CD14-positive monocyte (primary cell): Measurements from ENCODE around the gene NECAB2. TPM values are rescaled to one million over a fixed set of nuclear protein-coding genes. Genes with fewer than 3 reads are reported as not detected.
A peak's percentile ranks its signal among the peaks of the same experiment; 100 is the strongest.

Experiments used
- DNase-seq, 3 donors: peaks; one replicate each; pipeline ENCODE4 v3.0.0-alpha.2; 2011 to 2022
- H2AFZ ChIP-seq: 2 replicates; pipeline ENCODE4 v1.6.0; 2012; ENCODE audit warnings: mild to moderate bottlenecking, low read depth, low read length, inconsistent platforms; ENCODE audit not compliant: insufficient read depth, poor library complexity, severe bottlenecking
- H3K27ac ChIP-seq, 2 donors: 1 replicate in 1 of 2; 2 replicates in 1 of 2; pipeline ENCODE4 v1.5.1; 2012 to 2013; ENCODE audit warnings: low read length in 2 of 2, control low read depth in 1 of 2, inconsistent platforms in 1 of 2, low read depth in 1 of 2, mild to moderate bottlenecking in 1 of 2
- H3K27me3 ChIP-seq, 2 donors: one replicate each; pipeline versions ENCODE4 v1.6.0 to v1.6.1; 2011 to 2013; ENCODE audit warnings: low read length in 2 of 2; ENCODE audit not compliant: control insufficient read depth in 2 of 2, insufficient read depth in 2 of 2
- H3K36me3 ChIP-seq, 2 donors: replicated peaks in 1 of 2; 1 replicate in 1 of 2; 2 replicates in 1 of 2; pipeline versions ENCODE4 v1.5.1 to v1.6.1; 2012 to 2013; ENCODE audit warnings: low read length in 2 of 2, control low read depth in 1 of 2, inconsistent platforms in 1 of 2, mild to moderate bottlenecking in 1 of 2; ENCODE audit not compliant: insufficient read depth in 2 of 2, control insufficient read depth in 1 of 2
- H3K4me1 ChIP-seq, 2 donors: 1 replicate in 1 of 2; 2 replicates in 1 of 2; pipeline versions ENCODE4 v1.5.1 to v1.6.1; 2012 to 2013; ENCODE audit warnings: low read length in 2 of 2, control low read depth in 1 of 2, inconsistent platforms in 1 of 2, mild to moderate bottlenecking in 1 of 2, moderate library complexity in 1 of 2; ENCODE audit not compliant: insufficient read depth in 2 of 2, control insufficient read depth in 1 of 2
- H3K4me2 ChIP-seq: replicated peaks from 2 replicates; pipeline ENCODE3; 2012; ENCODE audit warnings: low read length, moderate library complexity, mild to moderate bottlenecking; ENCODE audit not compliant: poor library complexity, severe bottlenecking; ENCODE audit errors: extremely low read depth
- H3K4me3 ChIP-seq, 3 experiments: fragments of 200-600 bp in 1 of 3; sonication (generic) in 1 of 3; replicated peaks in 1 of 3; 1 replicate in 2 of 3; 2 replicates in 1 of 3; pipeline ENCODE4 v1.5.1; 2011 to 2013; ENCODE audit warnings: low read length in 3 of 3, mild to moderate bottlenecking in 3 of 3, control low read depth in 2 of 3, low read depth in 2 of 3, inconsistent platforms in 1 of 3, moderate library complexity in 1 of 3
- H3K79me2 ChIP-seq: 2 replicates; pipeline ENCODE4 v1.6.0; 2012; ENCODE audit warnings: mild to moderate bottlenecking, control low read depth, inconsistent platforms, low read length, moderate library complexity; ENCODE audit not compliant: insufficient read depth
- H3K9ac ChIP-seq: 2 replicates; pipeline ENCODE4 v1.6.0; 2017; ENCODE audit warnings: low read length, mild to moderate bottlenecking; ENCODE audit not compliant: insufficient read depth, poor library complexity, severe bottlenecking
- H3K9me3 ChIP-seq, 2 donors: replicated peaks in 1 of 2; 1 replicate in 1 of 2; 2 replicates in 1 of 2; pipeline versions ENCODE4 v1.5.1 to v1.6.1; 2012 to 2013; ENCODE audit warnings: low read length in 2 of 2, control low read depth in 1 of 2; ENCODE audit not compliant: control insufficient read depth in 1 of 2, insufficient read depth in 1 of 2
- H4K20me1 ChIP-seq: 2 replicates; pipeline ENCODE4 v1.6.0; 2012; ENCODE audit warnings: mild to moderate bottlenecking, low read length, control low read depth, moderate library complexity; ENCODE audit not compliant: insufficient read depth
- H3K27ac Mint-ChIP-seq, 7 donors: one replicate each; pipeline ENCODE4 v1.8.0; 2020; ENCODE audit warnings: mild to moderate bottlenecking in 7 of 7, mixed read lengths in 7 of 7, moderate library complexity in 6 of 7, inconsistent platforms in 2 of 7
- H3K27me3 Mint-ChIP-seq, 3 donors: one replicate each; pipeline ENCODE4 v1.8.0; 2021 to 2022; ENCODE audit warnings: low read depth in 3 of 3, mild to moderate bottlenecking in 3 of 3, mixed read lengths in 3 of 3, moderate library complexity in 3 of 3, inconsistent platforms in 1 of 3
- H3K36me3 Mint-ChIP-seq, 2 donors: one replicate each; pipeline ENCODE4 v1.8.0; 2020; ENCODE audit warnings: mixed read lengths in 2 of 2, inconsistent platforms in 1 of 2, mild to moderate bottlenecking in 1 of 2
- H3K4me1 Mint-ChIP-seq: one replicate; pipeline ENCODE4 v1.8.0; 2020; ENCODE audit warnings: mild to moderate bottlenecking, mixed read lengths
- H3K4me3 Mint-ChIP-seq, 2 donors: one replicate each; pipeline ENCODE4 v1.8.0; 2020; ENCODE audit warnings: mild to moderate bottlenecking in 2 of 2, mixed read lengths in 2 of 2, moderate library complexity in 1 of 2
- H3K9me3 Mint-ChIP-seq, 7 donors: one replicate each; pipeline ENCODE4 v1.8.0; 2020 to 2022; ENCODE audit warnings: mixed read lengths in 7 of 7, mild to moderate bottlenecking in 6 of 7, moderate library complexity in 6 of 7, inconsistent platforms in 2 of 7
- CTCF ChIP-seq: fragments of 200-600 bp; IDR thresholded peaks from one replicate; pipeline ENCODE4 v1.8.0; 2022; ENCODE audit warnings: antibody characterized with exemption, mild to moderate bottlenecking
- WGBS: methylation state at CpG from one replicate; pipeline ENCODE4 v1.1.5; 2013; ENCODE audit warnings: missing lambda C conversion rate; ENCODE audit not compliant: insufficient coverage; 5-methylcytosine and 5-hydroxymethylcytosine counted together
- intact Hi-C, 2 donors: fragments of 100-400 bp; cut with micrococcal nuclease; formaldehyde crosslinking; loops; one replicate each; pipeline versions ENCODE4 v1.15.0 to v1.15.1; 2023
- polyA plus RNA-seq, 3 donors: library from polyadenylated mRNA; depleted of rRNA in 1 of 3; unstranded in 2 of 3; stranded (reverse) in 1 of 3; fragments of 300-500 nt in 2 of 3; fragments of >200 nt in 1 of 3; fragmentation: Illumina TruSeq in 2 of 3; gene quantifications; 1 replicate in 2 of 3; 2 replicates in 1 of 3; pipeline ENCODE4 v1.2.3, GENCODE V29; 2012 to 2021

Gene NECAB2
- polyA plus RNA-seq, 3 donors = 0.33 to 1.4 (median 0.52) TPM

DNA sequence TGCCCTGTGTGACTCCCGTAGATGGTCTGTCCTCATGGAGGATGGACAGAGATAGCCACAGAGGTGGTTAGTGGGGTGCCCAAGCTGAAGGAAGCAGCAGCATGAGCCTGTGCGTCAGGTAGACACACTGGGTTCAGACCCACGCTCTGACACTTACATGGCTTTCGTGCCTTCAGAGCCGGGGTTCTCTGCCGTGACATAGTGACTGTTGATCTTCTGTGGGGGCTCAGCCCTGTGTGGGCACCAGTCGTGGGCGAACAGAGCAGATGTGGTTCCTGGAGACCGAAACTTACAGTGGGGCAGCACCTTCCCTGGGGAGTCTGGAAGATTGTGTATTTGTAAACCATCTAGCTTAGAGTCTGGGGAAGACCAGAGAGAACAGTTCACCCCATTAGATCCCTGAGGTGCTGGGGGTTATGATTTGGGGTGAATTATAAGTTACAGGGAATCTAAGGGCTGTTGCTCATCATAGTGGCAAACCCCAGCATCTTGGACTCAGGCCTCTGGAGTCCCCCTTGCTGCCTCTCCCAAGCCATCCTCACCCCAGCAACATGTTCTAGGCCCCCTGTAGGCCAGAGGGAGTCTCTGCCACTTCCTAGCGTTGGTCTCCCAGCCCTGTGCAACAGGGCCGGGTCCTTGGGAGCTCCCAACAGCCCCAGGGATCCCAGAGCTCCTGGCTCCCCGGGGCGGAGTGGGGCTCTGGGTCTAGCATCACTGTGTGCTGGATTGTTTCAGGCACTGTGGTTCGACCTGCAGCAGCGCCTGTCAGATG is 28.6 kb downstream of the NECAB2 start:
- no peak for TF ChIP-seq CTCF
- Histone ChIP-seq H3K9me3 (no peaks in the 10 kb centered on the region), H3K36me3 (no peaks in the 10 kb centered on the region), H3K4me2 (no peak overlapping the region), H3K79me2 (no peaks in the 10 kb centered on the region), H4K20me1 (no peaks in the 10 kb centered on the region), H3K27ac (no peak overlapping the region), H3K4me1 (peaks cover 35 to 37% of the 10 kb centered on the region in 2 donors), H3K9ac (no peak overlapping the region), H2AFZ (no peak overlapping the region), H3K4me3 (no peak overlapping the region), H3K27me3 (peaks cover 0 to 17% of the 10 kb centered on the region in 2 donors)
- 84% methylated on average over 14 of the region's 15 CpGs for WGBS
- H3K27me3 Mint-ChIP-seq = peaks cover 34 to 55% (median 37%) of the 10 kb centered on the region in 3 donors
- peak overlapping the region in 1 of 7 donors; percentile 36 for H3K27ac Mint-ChIP-seq
- H3K4me1 Mint-ChIP-seq = peaks cover 33% of the 10 kb centered on the region
- intact Hi-C loops = no loop called here
- no peak for DNase-seq
- peaks cover 4 to 11% of the 10 kb centered on the region in 2 donors for H3K36me3 Mint-ChIP-seq
- H3K9me3 Mint-ChIP-seq = peaks cover 0 to 10% (median 5%) of the 10 kb centered on the region in 7 donors
- peak overlapping the region in 1 of 2 donors; percentile 61 for H3K4me3 Mint-ChIP-seq

- Mint-ChIP-seq H3K36me3 (peaks cover 4 to 11% of the 10 kb centered on the region in 2 donors), H3K27ac (no peak overlapping the region), H3K27me3 (peaks cover 27 to 51% (median 34%) of the 10 kb centered on the region in 3 donors), H3K4me3 (no peak overlapping the region), H3K4me1 (peaks cover 29% of the 10 kb centered on the region), H3K9me3 (peaks cover 0 to 4% (median 2%) of the 10 kb centered on the region in 7 donors)
- H3K27me3 ChIP-seq = peaks cover 0 to 25% of the 10 kb centered on the region in 2 donors
- H4K20me1 ChIP-seq = no peaks in the 10 kb centered on the region
- H3K9me3 ChIP-seq = no peaks in the 10 kb centered on the region
- no peak for DNase-seq
- WGBS = 91% methylated on average over 12 of the region's 13 CpGs
- H3K36me3 ChIP-seq = no peaks in the 10 kb centered on the region
- intact Hi-C loops = no loop called here
- H3K79me2 ChIP-seq = no peaks in the 10 kb centered on the region
- peaks cover 32% of the 10 kb centered on the region in 2 donors for H3K4me1 ChIP-seq
- no peak for TF ChIP-seq CTCF
- H3K9ac ChIP-seq = no peak overlapping the region
- H3K4me3 ChIP-seq = no peak overlapping the region
- no peak overlapping the region for H3K4me2 ChIP-seq
- H3K27ac ChIP-seq = no peak overlapping the region
- no peak overlapping the region for H2AFZ ChIP-seq
Measured at GRCh38 chr16:83998091-83998490, 30.0 kb downstream of the NECAB2 start.
